ENCODE data around the gene WDPCP. TPM values are rescaled to one million over a fixed set of nuclear protein-coding genes. Genes with fewer than 3 reads are reported as not detected.
"Not testable (repeated sequence)": the region's sequence is repeated elsewhere in the genome, so short reads cannot be mapped to it uniquely, and the experiment has no call there.

Gene WDPCP
- total RNA-seq, 1 donor from 2014 or later, result 48.0 TPM

DNA sequence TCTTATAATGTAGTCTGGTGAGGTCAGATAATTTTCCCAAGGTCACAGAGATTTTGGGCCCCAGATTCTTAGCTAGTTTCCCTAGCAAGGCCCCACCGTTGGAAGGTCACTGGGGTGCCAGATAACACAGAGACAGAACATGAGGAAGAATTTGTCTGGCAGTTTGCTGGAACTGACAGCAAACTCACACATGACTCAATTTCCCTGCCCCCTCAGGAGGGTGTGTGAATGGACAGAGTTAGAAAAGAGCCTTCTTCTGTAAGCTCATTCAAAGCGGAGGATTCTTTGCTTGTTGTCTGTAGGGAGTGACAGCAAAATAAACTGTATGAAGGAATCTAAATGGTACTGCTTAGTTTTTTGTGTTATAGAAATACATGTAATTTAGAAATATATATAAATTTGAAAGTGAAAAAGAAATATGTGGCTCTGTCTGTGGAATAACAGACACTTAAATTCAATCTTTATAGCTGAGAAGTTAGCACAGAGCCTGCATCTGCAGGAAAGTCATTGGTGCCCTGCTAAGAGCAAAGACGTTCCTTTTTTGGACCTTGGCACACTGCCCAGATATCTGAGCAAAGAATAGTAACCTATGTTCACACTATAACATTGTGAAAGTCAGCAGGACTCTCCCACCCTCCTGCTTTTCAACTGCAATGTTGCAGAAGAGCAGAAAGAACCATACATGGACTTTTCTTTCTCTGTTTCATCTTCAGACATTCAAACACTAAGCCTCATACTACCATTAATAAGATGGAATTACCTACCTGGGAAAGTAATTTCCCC is 2.5 kb upstream of the WDPCP start:
- no peak for DNase-seq

DNA sequence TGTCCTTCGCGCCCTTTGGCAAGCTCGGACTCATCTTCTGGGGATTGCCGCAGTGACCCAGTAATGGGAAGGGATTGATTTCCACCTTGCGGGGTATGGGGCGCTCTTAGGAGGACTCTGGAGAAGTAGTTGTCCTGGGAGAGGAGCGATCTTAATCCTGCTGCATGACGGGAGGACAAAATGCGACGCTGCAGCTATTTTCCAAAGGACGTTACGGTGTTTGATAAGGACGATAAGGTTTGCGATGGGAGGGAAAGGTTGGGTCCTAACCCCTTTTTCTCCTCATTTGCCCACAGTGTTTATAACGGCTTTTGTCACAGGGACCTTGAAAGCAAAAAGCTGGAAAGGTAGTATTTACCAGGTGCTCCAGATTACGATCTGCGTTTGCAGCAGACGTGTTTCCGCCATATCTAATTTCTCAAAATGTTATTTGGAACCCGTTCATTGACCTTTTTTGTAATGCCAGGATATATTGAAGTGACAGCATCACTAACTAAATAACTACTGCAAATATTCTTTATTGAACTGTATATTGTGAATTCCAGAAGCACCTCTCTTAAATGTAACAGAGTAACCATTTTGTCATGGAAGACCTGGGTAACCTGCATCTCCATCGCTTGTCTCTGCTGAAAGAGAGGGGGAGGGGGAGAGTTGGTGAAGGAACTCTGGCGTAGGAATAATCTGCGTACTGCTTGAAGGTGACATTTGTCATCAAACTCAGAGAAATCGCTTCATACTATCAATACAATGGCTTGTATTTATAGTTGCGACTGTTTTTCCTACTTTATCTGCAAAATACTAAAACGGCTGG is 1.1 kb upstream of the WDPCP start:
- DNase-seq, result no peak

DNA sequence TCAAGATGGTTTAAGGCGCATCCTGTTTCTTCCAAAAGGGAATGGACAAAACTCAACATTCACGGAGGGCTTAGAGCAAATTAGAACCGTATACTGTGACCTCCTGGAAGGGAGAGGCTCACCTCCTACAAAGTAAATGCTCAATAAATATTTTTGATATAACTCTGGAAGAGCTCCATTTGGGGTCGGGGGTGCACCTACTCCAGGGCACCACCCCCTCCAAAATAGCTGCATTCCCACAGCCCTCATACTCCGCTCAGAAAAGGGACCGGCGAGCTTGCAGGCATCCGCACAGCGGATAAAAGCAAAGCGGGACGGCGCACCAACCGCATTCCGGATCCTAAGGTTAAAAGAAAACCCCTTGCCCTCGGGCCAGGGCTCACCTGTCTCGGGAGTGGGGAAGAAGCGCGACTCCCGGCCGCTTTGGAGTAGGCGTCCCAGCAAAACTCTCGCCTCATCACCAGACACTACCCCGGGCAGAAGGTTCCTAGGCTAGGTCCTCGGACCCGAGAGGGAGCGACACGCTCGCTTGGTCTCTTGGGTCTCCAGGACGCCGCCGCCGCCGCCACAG is 378 bp downstream of the WDPCP start:
- no peak for DNase-seq

DNA sequence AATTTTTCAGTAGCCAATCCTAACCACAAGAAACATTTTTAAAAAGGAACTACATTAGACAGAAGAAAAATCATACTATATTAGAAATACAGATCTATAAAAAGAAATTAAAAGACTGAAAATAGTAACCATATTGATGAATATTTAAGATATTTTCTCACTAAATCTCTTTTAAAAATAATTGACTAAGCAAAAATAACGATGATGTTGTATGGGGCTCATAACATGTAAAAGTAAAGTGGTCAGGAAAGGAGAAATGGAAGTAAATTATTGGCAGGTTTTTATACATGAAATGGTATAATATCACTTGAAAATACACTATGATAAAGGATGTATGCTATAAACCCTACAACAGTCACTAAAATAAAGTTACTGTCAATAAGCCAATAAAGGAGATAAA is 5.4 kb downstream of the WDPCP start:
- no peak for DNase-seq

DNA sequence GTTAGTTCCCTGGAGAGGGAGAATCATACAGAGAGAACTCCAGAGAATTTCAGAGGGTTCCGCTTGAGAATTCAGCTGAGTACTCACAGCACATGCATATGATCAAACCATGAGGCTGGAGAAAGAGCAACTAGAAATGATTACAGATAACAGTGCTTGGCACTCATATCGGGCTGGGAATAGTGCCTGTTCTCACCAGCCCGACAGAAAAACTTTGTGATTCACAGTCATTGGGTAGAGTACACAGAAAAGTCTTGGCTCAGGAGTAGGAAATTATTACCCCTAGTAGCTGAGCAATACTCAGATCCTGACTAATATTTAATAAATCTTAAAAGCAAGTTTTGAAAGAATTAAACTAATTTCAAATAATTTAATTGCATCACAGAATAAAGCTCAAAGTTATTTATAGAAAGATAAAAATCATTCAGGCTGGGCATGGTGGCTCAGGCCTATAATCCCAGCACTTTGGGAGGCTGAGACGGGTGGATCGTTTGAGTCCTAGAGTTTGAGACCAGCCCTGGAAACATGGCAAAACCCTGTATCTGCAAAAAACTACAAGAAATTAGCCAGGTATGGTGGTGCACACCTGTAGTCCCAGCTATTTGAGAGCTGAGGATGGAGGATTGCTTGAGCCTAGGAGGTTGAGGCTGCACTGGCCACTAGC is 6.8 kb downstream of the WDPCP start:
- DNase-seq, result no peak

DNA sequence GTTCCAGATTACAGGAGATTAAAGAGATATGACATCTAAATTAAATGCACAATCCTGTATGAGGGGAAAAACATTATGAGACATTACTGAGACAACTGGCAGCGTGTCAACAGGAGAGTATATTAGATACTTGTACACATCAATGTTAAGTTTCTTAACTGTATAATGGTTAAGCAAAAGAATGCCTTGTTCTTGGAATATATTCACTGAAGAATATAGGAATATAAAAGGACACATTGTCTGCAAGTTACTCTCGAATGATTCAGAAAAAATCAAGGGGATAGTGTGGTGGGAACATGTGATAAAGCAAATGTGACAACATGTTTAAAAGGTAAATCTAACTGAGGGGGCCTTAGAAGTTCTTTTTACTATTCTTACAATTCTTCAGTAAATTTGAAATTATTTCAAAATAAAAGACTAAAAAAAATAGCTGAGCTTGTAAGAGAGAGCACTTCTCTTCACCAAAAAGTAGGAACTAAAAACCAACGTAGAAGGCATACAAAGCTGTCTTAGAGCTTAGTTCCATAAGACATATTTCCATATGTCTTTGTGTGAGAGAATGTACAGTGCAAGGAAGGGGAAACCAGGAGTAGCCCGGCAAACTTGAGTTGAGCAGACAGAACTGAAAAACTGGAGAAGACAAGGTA is 7.5 kb downstream of the WDPCP start:
- DNase-seq, result no peak

DNA sequence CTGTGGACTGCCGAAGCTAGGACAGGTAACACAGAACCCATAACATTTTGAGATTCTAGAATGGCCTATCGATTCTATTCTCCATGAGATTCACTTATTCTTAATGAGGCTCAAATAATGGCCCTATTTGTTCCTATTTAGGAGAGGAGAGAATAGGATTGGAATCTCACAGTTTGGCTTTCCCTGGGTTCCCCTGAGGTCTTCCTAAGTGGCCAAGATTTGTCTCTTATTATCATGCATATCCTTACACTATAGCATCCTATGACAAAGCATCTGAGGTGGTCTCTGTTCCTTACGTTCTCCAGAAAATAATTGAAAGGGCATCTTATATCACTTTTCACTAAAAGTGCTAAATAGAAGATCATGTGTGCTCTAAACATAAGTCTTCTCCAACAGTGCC is 9.5 kb downstream of the WDPCP start:
- DNase-seq, result no peak

DNA sequence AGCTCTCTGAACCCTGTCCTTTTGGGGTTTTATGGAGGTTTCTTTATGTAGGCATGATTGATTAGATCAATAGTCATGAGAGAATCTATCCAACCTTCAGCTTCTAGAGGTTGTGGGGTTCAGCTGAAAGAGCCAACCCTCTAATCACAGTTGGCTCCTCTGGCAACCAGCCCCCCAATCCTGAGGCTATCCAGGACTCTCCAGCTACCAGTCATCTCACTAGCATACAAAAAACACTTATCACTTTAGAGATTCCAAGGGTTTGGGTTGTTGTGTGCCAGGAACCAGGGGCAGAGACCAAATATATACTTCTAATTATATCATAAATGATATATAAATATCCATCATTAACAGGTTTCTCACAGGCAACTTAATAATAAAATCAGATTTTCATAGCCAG is 11.7 kb downstream of the WDPCP start:
- DNase-seq, result no peak

DNA sequence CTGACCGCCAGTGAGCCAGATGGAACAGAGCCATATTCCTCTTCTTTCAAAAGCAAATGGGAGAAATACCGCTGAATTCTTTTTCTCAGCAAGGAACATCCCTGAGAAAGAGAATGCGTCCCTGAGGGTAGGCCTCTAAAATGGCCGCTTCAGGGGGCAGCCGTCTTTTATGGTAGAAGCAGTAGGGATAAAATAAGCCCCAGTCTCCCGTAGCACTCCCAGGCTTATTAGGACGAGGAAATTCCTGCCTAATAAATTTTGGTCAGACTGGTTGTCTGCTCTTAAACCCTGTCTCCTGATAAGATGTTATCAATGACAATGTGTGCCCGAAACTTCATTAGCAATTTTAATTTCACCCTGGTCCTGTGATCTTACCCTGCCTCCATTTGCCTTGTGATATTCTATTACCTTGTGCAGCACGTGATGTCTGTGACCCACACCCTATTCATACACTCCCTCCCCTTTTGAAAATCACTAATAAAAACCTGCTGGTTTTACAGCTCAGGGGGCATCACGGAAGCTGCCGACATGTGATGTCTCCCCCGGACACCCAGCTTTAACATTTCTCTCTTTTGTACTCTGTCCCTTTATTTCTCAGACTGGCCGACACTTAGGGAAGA is 14.4 kb downstream of the WDPCP start:
- DNase-seq, result not testable (repeated sequence)

DNA sequence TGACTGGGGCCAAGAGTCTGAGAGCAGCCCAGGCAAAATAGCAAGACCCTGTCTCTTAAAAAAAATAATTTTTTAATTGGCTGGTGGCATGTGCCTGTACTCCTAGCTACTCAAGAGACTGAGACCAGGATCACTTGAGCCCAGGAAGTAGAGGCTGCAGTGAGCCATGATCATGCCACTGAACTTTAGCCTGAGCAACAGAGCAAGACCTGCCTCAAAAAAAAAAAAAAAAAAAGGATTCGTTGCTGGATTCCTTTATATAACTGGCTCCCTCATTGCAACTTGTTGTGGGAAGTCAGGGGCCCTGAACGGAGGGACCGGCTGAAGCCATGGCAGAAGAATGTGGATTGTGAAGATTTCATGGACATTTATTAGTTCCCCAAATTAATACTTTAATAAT is 15.3 kb downstream of the WDPCP start:
- not testable (repeated sequence) for DNase-seq

DNA sequence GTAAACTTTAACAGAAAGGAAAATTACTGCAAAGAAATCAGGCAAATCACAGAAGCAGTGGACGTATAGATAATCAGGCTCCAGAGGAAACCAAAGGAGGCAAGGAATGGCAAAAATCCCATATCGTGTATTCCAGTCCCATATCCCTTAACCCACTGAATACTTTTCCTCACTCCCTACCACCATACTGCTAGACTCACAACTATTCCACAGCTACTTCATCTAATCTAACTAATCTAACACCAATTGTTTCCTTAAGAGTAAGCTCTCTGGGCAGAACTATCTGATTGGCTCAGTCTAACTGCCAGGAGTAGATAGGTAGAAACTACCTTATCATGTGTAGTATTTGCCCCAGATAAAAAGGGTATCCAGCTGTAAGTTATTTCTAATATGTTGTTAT is 16.3 kb downstream of the WDPCP start:
- DNase-seq, result no peak

DNA sequence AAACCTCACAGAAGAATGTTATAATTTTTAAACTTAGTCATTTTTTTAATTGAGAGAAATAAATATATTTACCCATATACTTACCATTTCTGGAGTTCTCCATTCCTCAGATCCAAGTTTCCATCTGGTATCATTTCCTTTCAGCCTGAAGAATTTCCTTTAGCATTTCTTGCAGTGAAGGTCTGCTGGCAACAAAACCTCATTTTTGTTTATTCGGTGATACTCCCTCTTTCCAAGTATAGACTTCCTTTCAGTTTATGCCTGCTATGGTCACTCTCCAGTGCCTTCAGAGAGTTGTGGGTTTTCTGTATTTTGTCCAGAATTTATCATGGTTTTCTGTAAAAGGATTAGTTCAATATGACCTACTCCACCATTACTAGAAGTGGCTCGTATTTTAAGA is 17.0 kb downstream of the WDPCP start:
- no peak for DNase-seq

DNA sequence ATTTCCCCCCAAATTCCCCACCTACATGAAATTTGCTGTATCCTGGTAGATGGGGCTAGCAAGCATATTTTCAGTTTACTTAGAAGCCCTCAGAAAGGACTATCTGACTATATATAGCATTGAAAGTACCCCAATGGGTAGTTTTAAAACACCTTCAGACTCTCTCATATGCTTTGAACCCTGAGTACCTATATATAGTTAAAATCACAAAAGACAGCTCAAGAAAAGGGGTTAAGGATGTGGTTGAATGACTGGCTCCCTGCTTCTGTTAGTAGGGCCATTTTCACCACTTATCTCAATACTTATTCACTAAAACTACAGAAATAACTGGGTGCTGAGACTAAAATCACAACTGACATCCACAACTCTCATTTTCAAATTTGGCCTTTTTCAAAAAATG is 18.5 kb downstream of the WDPCP start:
- DNase-seq, result no peak

DNA sequence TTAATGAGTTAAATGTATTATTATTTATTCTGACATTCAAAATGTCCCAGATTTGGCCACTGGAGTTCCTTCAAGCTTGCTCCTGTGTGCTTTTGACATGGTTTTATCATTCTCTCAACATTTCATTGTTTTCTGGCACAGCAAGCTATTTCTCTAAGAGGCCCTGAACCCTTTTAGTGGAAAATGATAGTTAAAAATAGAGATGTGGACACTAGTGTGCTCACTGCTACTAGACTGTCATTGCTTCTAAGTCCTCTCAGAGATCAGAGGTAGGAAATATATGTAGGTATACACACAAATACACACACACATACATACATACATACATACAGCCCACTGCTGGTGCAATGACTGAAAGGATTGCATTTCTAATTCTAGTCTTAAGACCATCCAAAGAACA is 25.5 kb downstream of the WDPCP start:
- DNase-seq, result no peak

DNA sequence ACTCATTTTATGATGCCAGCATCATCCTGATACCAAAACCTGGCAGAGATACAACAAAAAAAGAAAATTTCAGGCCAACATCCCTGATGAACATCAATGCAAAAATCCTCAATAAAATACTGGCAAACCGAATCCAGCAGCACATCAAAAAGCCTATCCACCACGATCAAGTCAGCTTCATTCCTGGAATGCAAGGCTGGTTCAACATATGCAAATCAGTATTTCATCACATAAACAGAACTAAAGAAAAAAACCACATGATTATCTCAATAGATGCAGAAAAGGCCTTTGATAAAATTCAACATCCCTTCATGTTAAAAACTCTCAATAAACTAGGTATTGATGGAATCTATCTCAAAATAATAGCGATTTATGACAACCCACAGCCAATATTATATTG is 29.4 kb downstream of the WDPCP start:
- not testable (repeated sequence) for DNase-seq

DNA sequence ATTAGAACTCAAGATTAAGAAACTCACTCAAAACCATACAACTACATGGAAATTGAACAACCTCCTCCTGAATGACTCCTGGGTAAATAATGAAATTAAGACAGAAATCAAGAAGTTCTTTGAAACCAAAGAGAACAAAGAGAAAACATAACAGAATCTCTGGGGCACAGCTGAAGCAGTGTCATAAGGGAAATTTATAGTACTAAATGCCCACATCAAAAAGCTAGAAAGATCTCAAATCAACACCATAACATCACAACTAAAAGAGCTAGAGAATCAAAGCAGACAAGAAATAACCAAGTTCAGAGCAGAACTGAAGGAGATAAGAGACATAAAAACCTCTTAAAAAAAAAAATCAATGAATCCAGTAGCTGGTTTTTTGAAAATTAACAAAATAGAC is 30.5 kb downstream of the WDPCP start:
- DNase-seq, result not testable (repeated sequence)

DNA sequence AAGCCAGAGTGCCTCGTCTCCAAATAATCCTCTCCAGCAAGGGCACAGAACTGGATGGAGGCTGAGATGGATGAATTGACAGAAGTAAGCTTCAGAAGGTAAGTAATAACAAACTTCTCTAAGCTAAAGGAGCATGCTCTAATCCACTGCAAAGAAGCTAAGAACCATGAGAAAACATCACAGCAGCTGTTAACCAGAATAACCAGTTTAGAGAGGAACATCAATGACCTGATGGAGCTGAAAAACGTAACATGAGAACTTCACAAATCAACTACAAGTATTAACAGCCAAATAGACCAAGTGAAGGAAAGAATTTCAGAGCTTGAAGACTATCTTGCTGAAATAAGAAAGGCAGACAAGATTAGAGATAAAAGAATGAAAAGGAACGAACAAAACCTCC is 32.3 kb downstream of the WDPCP start:
- DNase-seq, result no peak

DNA sequence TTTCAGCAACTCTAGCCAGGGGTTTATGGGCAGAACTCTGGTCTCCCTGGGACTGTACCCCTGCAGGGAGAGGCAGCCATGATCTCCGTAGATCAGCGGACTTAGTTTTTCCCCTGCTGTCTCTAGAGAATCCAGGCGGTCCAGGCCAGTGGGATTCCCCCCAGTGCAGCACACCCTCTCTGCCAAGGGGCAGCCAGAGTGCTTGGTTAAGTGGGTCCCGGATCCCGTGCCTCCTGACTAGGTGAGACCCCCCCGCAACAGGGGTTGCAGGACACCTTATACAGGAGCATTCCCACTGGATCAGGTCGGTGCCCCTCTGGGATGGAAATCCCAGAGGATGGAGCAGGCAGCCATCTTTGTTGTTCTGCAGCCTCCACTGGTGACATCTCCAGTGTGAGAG is 33.0 kb downstream of the WDPCP start:
- no peak for DNase-seq

DNA sequence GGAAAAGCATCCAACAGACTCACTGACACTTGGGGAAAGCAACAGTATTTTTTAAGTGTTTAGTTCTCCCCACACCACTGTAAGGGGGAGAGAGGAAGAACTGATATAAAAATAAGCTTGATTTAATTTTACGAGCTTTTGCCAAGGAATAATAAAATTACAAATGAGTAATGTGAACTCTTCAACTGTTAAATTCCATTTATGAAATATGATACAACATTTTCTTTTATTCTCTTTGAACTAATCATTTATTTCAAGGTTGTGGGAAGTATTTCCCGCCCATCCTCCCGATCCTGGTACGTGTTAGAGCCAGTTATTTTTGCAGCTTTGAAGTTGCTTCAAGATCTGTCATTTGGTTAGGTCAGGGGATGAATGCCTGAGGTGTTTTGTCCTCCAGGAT is 35.2 kb downstream of the WDPCP start:
- no peak for DNase-seq

DNA sequence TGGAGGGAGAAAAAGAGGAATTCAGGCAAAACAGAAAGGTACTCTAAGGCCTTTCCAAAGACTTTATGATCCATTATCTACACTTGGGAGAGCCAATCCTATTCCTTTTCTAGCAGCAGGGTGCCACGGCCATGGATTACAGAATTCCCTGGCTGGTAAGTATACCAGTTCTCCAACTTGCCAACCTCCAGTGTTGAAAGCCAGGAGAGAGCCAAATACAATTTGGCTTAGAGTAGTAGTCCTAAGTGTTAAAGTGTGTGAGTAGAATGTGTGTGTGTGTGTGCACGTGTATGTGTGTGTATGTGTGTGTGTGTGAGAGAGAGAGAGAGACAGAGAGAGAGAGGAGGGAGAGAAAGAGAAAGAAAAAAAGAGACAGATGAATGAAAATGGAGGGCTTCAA is 43.3 kb downstream of the WDPCP start:
- DNase-seq, result no peak

DNA sequence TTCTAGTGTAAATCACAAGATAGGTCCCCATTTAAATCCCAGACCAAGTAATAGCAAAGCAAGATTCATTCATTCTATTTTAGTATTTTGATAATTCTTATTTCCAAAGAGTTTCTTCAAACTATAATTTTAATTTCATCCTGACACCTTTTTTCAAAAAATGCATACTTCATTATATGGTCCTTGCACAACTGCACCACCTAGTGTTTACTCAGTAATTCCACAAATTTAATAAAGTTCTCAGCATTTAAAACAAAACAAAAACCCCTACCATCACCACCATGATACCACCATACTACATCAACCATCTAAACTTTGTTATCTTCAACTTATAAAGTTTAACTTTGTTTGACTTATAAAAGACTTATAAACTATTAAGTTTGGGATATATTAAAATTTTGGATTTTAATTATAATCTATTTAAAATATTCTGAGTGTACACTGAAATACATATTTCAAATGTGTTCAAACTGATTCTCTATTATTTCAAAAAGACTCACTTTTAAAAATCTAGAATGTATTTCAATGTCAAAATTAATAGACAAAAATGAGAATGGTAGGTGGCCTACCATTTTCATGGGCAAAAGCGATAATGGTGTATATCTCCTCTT is 44.2 kb downstream of the WDPCP start:
- no peak for DNase-seq
